SH-SY5Y (cell line): ENCODE results near the gene ZP3.
"Not testable (repeated sequence)": the region's sequence is repeated elsewhere in the genome, so short reads cannot be mapped to it uniquely, and the experiment has no call there.

Experiments
- GATA2 ChIP-seq: IDR thresholded peaks from 2 replicates; pipeline ENCODE4 v1.6.1; 2011; ENCODE audit warnings: mild to moderate bottlenecking, low read depth, low read length
- GATA3 ChIP-seq: IDR thresholded peaks from 2 replicates; pipeline ENCODE4 v1.6.1; 2011; ENCODE audit warnings: low read depth, mild to moderate bottlenecking, low read length, moderate library complexity

Gene ZP3

DNA sequence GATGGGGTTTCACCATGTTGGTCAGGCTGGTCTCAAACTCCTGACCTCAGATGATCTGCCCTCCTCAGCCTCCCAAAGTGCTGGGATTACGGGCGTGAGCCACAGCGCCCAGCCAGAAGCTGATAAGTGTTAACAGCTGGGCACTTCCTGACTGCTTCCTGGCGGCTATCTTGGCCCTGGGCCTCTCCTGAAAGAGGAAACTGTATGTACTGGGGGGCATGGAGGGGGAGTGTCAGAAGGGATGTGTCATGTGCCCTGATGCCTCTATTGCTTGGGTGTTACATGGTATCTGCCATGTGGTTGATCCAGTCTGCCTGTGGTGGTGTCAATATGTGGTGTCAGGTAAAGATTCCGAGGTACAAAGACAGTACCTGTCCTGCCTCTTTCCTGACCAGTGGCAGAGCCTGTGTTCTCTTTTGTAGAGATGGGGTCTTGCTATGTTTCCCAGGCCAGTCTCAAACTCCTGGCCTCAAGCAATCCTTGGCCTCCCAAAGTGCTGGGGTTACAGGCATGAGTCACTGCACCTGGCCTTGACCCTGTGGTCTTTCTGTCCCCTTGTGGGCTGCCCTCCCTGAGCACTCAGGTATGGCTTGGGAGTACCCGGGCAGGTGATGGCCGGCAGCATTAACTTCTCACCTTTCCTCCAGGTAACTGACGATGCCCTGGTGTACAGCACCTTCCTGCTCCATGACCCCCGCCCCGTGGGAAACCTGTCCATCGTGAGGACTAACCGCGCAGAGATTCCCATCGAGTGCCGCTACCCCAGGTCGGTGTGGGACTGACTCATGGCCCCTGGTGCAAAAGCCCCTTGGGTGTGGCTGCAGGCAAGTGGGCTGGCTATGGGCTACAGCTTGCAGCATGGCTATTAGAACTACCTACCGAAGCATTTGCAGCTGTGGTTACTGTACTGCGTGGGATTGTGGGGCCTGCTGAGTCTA, 4.4 kb downstream of the ZP3 start:
- TF ChIP-seq GATA3: no peak
- no peak for TF ChIP-seq GATA2

DNA sequence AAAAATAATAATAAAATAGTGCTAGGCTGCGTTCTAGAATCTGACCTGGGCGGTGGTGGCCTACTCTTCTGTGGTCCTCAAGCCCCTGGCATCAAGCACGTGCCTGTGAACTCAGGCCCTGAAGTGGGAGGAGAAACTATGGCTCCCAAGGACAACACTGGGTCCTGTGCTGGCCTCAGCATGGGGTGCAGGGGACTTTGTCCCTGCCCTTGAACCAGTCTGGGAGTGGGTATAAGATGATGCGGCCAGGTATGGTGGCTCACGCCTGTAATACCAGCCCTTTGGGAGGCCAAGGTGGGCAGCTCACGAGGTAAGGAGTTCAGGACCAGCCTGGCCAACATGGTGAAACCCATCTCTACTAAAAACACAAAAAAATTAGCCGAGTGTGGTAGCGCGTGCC, 5.5 kb downstream of the ZP3 start:
- TF ChIP-seq GATA2 (no peak), GATA3 (no peak)

DNA sequence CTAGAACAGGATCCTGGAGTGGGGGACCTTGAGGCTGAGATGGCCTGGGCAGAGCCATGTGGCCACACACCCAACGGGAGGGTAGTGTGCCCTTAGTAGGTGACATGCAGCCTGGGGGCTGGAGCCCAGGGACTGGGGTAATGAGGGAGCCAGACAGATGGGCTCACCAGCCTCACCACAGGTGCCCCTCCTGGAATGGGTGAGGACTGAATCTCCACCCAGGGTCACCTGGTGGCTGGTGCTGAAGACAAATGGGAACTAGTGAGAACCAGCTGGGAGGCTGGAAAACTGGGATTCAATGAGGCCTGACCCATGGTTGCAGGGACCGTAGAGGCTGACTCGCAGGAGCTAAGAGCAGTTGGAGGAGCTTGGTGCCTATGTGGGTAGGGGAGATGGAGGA, 6.1 kb downstream of the ZP3 start:
- TF ChIP-seq GATA3 (no peak), GATA2 (no peak)

DNA sequence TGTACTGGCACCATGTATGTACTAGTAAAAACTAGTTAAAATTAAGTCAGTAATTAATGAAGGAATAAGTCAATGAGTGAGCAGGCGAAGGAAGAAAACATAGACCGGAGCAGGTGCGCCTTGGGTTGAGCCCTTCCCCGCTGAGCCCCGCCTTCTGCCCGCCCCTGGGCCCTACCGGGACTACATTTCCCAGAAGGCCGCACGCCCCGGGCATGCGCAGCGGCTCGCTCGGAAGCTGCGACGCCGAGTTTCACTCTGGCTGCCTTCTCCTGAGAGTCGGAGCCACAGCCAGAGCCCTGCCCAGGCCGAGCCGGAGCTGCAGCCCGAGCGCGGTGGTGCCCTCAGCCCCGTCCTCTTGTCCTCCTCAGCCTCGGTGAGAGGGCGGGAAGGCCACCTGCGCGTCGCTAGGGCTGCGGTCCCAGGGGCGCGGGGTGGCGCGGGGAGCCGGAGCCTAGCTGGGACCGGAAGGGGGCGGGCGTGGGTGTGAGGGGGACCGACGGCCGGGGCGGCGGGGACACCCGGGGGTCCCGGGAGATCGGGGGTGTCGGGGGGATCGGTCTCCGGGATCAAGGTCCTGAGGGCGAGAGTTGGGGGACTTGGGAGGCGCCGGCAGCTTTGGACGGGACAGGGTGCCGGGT, 36.8 kb downstream of the ZP3 start, which contains the start of gene DTX2:
Gene DTX2, plus strand, starts transcription at position 246 of the 638 bp plus-strand sequence. CDS start 18,801 bp downstream, outside the sequence.
- TF ChIP-seq GATA2, GATA3: not testable (repeated sequence)
